Epithelial cell of prostate (primary cell): Measurements from ENCODE around the gene TDP1.
"Not testable (repeated sequence)": the region's sequence is repeated elsewhere in the genome, so short reads cannot be mapped to it uniquely, and the experiment has no call there.

ENCODE experiments used
- DNase-seq: peaks from one replicate; pipeline ENCODE4 v3.0.0-alpha.2; 2011; ENCODE audit warnings: low read depth, low spot score
- H3K27ac ChIP-seq: fragments of 450-650 bp; 2 replicates; pipeline ENCODE4 v1.5.1; 2017; ENCODE audit warnings: mild to moderate bottlenecking

Gene TDP1

DNA sequence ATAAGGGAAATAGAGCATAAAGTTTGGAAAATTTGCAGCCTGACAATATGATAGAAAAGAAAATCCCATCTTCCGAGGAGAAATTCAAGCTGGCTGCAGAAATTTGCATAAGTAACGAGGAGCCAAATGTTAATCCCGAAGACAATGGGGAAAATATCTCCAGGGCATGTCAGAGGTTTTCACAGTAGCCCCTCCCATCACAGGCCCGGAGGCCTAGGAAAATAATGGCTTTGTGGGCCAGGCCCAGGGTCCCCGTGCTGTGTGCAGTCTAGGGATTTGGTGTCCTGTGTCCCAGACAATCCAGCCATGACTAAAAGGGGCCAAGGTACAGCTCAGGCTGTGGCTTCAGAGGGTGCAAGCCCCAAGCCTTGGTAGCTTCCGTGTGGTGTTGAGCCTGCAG lies 133.8 kb downstream of the TDP1 start:
- H3K27ac ChIP-seq, DNase-seq: not testable (repeated sequence)

DNA sequence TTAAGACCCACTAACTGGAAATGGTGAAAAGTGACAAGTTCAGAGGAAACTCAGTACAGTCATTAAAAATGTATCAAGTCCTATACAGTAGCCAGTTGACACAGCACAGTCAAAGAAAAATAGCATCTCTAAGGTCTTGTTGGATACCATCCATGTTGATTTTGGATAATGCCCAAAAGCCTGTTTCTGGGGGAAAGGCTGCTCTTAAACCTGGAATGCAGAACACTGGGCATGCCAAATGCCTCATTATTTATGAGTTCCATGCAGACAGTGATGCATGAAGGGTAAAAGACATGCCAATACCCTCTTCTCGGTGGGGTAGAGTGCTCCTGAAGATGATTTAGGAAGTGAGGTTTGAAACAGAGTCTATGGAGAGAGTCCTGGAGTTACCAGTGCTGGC lies 135.7 kb downstream of the TDP1 start:
- no peak overlapping the region for H3K27ac ChIP-seq
- DNase-seq = no peak

DNA sequence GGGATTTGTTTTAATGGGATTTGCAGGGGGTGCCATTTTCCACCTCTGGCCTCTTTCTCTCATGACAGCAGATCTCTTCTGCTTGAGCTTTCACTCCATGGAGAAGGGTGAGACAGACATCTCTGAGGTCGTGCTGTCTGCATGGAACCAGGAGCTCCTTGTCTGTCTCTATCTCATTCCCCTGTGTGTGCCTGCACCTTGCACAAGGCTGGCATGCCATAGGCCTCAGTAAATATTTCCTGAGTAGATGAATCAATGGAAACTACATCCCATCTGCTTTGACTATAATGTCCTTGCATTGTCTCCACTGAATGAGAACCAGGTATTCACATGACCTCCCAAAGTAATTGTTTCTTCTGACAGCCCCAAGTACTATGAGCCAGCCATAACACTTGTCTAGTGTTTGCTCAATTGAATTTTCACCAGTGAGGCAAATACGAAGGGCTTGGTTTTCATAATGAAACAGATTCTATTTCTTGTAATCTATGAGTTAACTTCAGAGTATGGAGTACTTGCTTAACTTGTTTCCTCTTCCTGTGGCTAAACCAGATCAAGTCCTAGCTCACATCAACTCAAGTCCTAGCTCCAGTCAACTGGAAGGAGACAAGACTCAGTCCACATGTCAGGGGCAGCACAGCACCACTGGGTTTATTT lies 138.3 kb downstream of the TDP1 start:
- DNase-seq = peak; percentile 68
- no peak overlapping the region for H3K27ac ChIP-seq
